Measurements from ENCODE around the gene OGFOD1.

OGFOD1 gene

DNA sequence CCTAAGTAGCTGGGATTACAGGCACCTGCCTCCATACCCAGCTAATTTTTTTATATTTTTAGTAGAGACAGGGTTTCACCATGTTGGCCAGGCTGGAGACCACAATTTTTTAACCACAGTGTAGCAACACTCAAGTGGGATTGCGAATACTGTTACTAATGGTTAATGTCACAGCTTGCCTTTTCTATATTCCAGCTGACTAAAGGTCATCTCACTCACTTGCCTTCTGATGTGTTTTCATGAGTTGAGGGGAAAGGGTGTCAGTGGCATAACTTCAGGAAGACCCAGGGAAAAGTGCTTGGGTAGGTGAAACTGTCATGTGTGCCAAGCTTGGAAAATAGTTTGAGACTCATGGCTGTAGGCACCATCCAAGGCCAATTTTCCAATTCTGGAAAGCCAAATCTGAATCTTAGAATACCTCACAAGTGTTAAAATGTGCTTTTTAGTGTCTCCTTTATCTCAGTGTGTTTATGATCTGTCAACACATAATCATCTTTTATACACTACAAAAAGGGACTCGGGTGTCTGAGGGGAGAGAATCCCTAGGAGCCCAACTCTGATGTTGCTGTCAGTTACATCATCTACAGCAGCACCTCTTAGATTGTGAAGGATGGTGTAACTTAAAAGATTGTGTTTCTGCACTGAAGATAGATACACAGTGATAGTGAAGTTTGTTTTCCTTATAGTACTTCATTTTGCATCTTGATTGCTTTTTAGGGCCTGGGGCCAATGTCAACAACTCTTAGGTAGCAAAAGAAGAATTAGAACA is 27.1 kb downstream of the OGFOD1 start:
- ATAC-seq, result no peak

DNA sequence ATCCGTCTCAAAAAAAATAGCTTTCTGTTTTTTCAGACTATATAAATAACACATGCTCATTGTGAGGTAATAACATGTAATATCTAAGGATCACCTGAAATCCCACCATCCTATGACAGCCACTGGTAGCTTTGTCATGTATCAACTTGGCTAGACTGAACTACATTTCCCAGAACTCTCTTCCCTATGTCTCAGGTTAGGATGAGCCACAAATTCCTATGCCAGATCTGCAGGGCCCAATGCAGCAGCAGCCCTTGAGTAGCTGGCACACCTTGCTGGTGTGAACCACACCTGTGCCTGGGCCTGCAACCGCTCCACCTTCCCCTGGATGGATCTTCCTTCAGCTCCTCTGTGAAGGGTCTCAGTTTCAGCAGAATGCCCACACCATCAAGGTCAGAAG is 28.1 kb downstream of the OGFOD1 start:
- ATAC-seq, result no peak
- TF ChIP-seq TOX (CRISPR knock-in tag; IDR thresholded peaks at IDR 0.05; ENCODE audit: borderline replicate concordance) (no peak), TCF4 (CRISPR knock-in tag; IDR thresholded peaks at IDR 0.05; ENCODE audit: borderline replicate concordance) (no peak), ESRRG (CRISPR knock-in tag; IDR thresholded peaks at IDR 0.05) (no peak), ZNF70 (CRISPR knock-in tag; IDR thresholded peaks at IDR 0.05) (no peak), PATZ1 (CRISPR knock-in tag; IDR thresholded peaks at IDR 0.05; ENCODE audit: borderline replicate concordance) (no peak), GLIS3 (CRISPR knock-in tag; IDR thresholded peaks at IDR 0.05) (no peak), ZNF565 (CRISPR knock-in tag; conservative IDR thresholded peaks at IDR 0.05; ENCODE audit: low read depth) (no peak), ARNTL (CRISPR knock-in tag; IDR thresholded peaks at IDR 0.05; ENCODE audit: borderline replicate concordance, low read depth) (no peak)
- TF ChIP-seq, protein P1, sequence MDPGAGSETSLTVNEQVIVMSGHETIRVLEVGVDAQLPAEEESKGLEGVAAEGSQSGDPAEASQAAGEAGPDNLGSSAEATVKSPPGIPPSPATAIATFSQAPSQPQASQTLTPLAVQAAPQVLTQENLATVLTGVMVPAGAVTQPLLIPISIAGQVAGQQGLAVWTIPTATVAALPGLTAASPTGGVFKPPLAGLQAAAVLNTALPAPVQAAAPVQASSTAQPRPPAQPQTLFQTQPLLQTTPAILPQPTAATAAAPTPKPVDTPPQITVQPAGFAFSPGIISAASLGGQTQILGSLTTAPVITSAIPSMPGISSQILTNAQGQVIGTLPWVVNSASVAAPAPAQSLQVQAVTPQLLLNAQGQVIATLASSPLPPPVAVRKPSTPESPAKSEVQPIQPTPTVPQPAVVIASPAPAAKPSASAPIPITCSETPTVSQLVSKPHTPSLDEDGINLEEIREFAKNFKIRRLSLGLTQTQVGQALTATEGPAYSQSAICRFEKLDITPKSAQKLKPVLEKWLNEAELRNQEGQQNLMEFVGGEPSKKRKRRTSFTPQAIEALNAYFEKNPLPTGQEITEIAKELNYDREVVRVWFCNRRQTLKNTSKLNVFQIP (CRISPR knock-in tag; IDR thresholded peaks at IDR 0.05; ENCODE audit: borderline replicate concordance, low read depth), result no peak
- TF ChIP-seq, protein P2, sequence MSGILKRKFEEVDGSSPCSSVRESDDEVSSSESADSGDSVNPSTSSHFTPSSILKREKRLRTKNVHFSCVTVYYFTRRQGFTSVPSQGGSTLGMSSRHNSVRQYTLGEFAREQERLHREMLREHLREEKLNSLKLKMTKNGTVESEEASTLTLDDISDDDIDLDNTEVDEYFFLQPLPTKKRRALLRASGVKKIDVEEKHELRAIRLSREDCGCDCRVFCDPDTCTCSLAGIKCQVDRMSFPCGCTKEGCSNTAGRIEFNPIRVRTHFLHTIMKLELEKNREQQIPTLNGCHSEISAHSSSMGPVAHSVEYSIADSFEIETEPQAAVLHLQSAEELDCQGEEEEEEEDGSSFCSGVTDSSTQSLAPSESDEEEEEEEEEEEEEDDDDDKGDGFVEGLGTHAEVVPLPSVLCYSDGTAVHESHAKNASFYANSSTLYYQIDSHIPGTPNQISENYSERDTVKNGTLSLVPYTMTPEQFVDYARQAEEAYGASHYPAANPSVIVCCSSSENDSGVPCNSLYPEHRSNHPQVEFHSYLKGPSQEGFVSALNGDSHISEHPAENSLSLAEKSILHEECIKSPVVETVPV (CRISPR knock-in tag; IDR thresholded peaks at IDR 0.05), result no peak
- TF ChIP-seq, protein P3, sequence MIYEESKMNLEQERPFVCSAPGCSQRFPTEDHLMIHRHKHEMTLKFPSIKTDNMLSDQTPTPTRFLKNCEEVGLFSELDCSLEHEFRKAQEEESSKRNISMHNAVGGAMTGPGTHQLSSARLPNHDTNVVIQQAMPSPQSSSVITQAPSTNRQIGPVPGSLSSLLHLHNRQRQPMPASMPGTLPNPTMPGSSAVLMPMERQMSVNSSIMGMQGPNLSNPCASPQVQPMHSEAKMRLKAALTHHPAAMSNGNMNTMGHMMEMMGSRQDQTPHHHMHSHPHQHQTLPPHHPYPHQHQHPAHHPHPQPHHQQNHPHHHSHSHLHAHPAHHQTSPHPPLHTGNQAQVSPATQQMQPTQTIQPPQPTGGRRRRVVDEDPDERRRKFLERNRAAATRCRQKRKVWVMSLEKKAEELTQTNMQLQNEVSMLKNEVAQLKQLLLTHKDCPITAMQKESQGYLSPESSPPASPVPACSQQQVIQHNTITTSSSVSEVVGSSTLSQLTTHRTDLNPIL (CRISPR knock-in tag; IDR thresholded peaks at IDR 0.05; ENCODE audit: low read depth), result no peak

More for the DNA sequence above, 27.1 kb downstream of the OGFOD1 start:
- no peak for TF ChIP-seq GLIS3 (CRISPR knock-in tag; IDR thresholded peaks at IDR 0.05)
- no peak for TF ChIP-seq RARB (CRISPR knock-in tag; IDR thresholded peaks at IDR 0.05)
- TF ChIP-seq TOX (CRISPR knock-in tag; IDR thresholded peaks at IDR 0.05; ENCODE audit: borderline replicate concordance), result no peak
- no peak for TF ChIP-seq ARNTL (CRISPR knock-in tag; IDR thresholded peaks at IDR 0.05; ENCODE audit: borderline replicate concordance, low read depth)
- TF ChIP-seq BACH2 (CRISPR knock-in tag; IDR thresholded peaks at IDR 0.05; ENCODE audit: borderline replicate concordance), result no peak
- TF ChIP-seq ZNF70 (CRISPR knock-in tag; IDR thresholded peaks at IDR 0.05), result no peak
- no peak for TF ChIP-seq ESRRG (CRISPR knock-in tag; IDR thresholded peaks at IDR 0.05)
- TF ChIP-seq, protein P4, sequence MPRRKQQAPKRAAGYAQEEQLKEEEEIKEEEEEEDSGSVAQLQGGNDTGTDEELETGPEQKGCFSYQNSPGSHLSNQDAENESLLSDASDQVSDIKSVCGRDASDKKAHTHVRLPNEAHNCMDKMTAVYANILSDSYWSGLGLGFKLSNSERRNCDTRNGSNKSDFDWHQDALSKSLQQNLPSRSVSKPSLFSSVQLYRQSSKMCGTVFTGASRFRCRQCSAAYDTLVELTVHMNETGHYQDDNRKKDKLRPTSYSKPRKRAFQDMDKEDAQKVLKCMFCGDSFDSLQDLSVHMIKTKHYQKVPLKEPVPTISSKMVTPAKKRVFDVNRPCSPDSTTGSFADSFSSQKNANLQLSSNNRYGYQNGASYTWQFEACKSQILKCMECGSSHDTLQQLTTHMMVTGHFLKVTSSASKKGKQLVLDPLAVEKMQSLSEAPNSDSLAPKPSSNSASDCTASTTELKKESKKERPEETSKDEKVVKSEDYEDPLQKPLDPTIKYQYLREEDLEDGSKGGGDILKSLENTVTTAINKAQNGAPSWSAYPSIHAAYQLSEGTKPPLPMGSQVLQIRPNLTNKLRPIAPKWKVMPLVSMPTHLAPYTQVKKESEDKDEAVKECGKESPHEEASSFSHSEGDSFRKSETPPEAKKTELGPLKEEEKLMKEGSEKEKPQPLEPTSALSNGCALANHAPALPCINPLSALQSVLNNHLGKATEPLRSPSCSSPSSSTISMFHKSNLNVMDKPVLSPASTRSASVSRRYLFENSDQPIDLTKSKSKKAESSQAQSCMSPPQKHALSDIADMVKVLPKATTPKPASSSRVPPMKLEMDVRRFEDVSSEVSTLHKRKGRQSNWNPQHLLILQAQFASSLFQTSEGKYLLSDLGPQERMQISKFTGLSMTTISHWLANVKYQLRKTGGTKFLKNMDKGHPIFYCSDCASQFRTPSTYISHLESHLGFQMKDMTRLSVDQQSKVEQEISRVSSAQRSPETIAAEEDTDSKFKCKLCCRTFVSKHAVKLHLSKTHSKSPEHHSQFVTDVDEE (CRISPR knock-in tag; IDR thresholded peaks at IDR 0.05), result no peak
- TF ChIP-seq, protein P1 (CRISPR knock-in tag; IDR thresholded peaks at IDR 0.05; ENCODE audit: borderline replicate concordance, low read depth), result no peak
- TF ChIP-seq PATZ1 (CRISPR knock-in tag; IDR thresholded peaks at IDR 0.05; ENCODE audit: borderline replicate concordance), result no peak
- TF ChIP-seq, protein P2 (CRISPR knock-in tag; IDR thresholded peaks at IDR 0.05), result no peak
- TF ChIP-seq TCF4 (CRISPR knock-in tag; IDR thresholded peaks at IDR 0.05; ENCODE audit: borderline replicate concordance), result no peak
- TF ChIP-seq PPARA (CRISPR knock-in tag; IDR thresholded peaks at IDR 0.05; ENCODE audit: borderline replicate concordance), result no peak
- no peak for TF ChIP-seq ZFP3 (CRISPR knock-in tag; IDR thresholded peaks at IDR 0.05)
- TF ChIP-seq CSDC2 (CRISPR knock-in tag; IDR thresholded peaks at IDR 0.05), result no peak
- TF ChIP-seq ZNF565 (CRISPR knock-in tag; conservative IDR thresholded peaks at IDR 0.05; ENCODE audit: low read depth), result no peak
- no peak for TF ChIP-seq ZNF8 (CRISPR knock-in tag; IDR thresholded peaks at IDR 0.05)
- TF ChIP-seq ZC3H10 (CRISPR knock-in tag; IDR thresholded peaks at IDR 0.05), result no peak
- no peak for TF ChIP-seq ISL1 (CRISPR knock-in tag; IDR thresholded peaks at IDR 0.05)
- TF ChIP-seq OSR1 (CRISPR knock-in tag; IDR thresholded peaks at IDR 0.05), result no peak
